Ascending aorta (tissue), 2 donors: Measurements from ENCODE around the gene ARHGAP45. TPM values are rescaled to one million over a fixed set of nuclear protein-coding genes. Genes with fewer than 3 reads are reported as not detected.

Experiments used
- DNase-seq, 2 donors: peaks; one replicate each; pipeline ENCODE4 v3.0.0-alpha.2; 2019; ENCODE audit warnings: low spot score in 2 of 2
- H3K27ac ChIP-seq, 2 donors: fragments of 200-600 bp; sonication (generic); one replicate each; pipeline ENCODE4 v1.5.1; 2016 to 2017; ENCODE audit warnings: mild to moderate bottlenecking in 1 of 2
- H3K27me3 ChIP-seq: fragments of 200-600 bp; sonication (generic); one replicate; pipeline ENCODE4 v1.5.1; 2017
- H3K36me3 ChIP-seq, 2 donors: fragments of 200-600 bp; sonication (generic); one replicate each; pipeline ENCODE4 v1.5.1; 2016
- H3K4me1 ChIP-seq, 2 donors: fragments of 200-600 bp; sonication (generic); one replicate each; pipeline ENCODE4 v1.5.1; 2016 to 2017; ENCODE audit warnings: mild to moderate bottlenecking in 1 of 2
- H3K4me3 ChIP-seq, 2 donors: fragments of 200-600 bp; sonication (generic); one replicate each; pipeline ENCODE4 v1.5.1; 2016 to 2017; ENCODE audit warnings: mild to moderate bottlenecking in 1 of 2
- H3K9me3 ChIP-seq, 2 donors: fragments of 200-600 bp; sonication (generic); one replicate each; pipeline ENCODE4 v1.5.1; 2016
- CTCF ChIP-seq, 3 experiments: fragments of 200-600 bp in 2 of 3; fragments of 450-650 bp in 1 of 3; sonication (generic) in 2 of 3; IDR thresholded peaks; one replicate each; pipeline ENCODE4 v1.5.1; 2016 to 2019; ENCODE audit warnings: antibody characterized with exemption in 3 of 3, mild to moderate bottlenecking in 1 of 3, moderate library complexity in 1 of 3
- intact Hi-C: fragments of 100-400 bp; cut with DNase I; formaldehyde crosslinking; loops from one replicate; pipeline ENCODE4 v1.15.1; 2023
- total RNA-seq: library from RNA; depleted of rRNA; stranded (reverse); fragments of >200 nt; gene quantifications from one replicate; pipeline ENCODE4 v1.1.0, GENCODE V29; 2016

ARHGAP45 gene
- total RNA-seq, 1 donor from 2014 or later: 66.5 TPM

- intact Hi-C loops: no loop called here
- Histone ChIP-seq H3K9me3 (no peaks in the 10 kb centered on the region), H3K27me3 (no peaks in the 10 kb centered on the region), H3K4me1 (peaks cover 11 to 17% of the 10 kb centered on the region in 2 donors), H3K36me3 (peaks cover 37 to 39% of the 10 kb centered on the region in 2 donors), H3K27ac (no peak overlapping the region), H3K4me3 (no peak overlapping the region)
- no peak for TF ChIP-seq CTCF (IDR thresholded peaks at IDR 0.05)
- DNase-seq: no peak
Measured at GRCh38 chr19:1037621-1038064, 29.3 kb upstream of the ARHGAP45 start.

GRCh38 chr19:1038978-1039645 is 27.9 kb upstream of the ARHGAP45 start:
- no peak for DNase-seq
- Histone ChIP-seq H3K4me1 (peaks cover 11 to 17% of the 10 kb centered on the region in 2 donors), H3K27me3 (no peaks in the 10 kb centered on the region), H3K4me3 (peak overlapping the region in 1 of 2 donors; percentile 64), H3K27ac (peak overlapping the region in 1 of 2 donors; percentile 49), H3K36me3 (peaks cover 29 to 31% of the 10 kb centered on the region in 2 donors), H3K9me3 (no peaks in the 10 kb centered on the region)
- intact Hi-C loops: no loop called here
- no peak for TF ChIP-seq CTCF (IDR thresholded peaks at IDR 0.05)

- peaks cover 29 to 31% of the 10 kb centered on the region in 2 donors for H3K36me3 ChIP-seq
- no peak for TF ChIP-seq CTCF (IDR thresholded peaks at IDR 0.05)
- H3K4me1 ChIP-seq: peaks cover 11 to 17% of the 10 kb centered on the region in 2 donors
- H3K9me3 ChIP-seq: no peaks in the 10 kb centered on the region
- peak within 1 kb of the TSS; percentile 54 to 64 for H3K4me3 ChIP-seq
- peak within 1 kb of the TSS in 1 of 2 donors; percentile 49 for H3K27ac ChIP-seq
- peak; percentile 89 to 98 for DNase-seq
- H3K27me3 ChIP-seq: no peaks in the 10 kb centered on the region
- intact Hi-C loops: loop anchor here (1.0 to 2.0 kb wide), 2 partner anchors 13 to 55 kb away; partner anchors contain the start of genes CNN2 and POLR2E
Measured at GRCh38 chr19:1039646-1040475, 27.1 kb upstream of the ARHGAP45 start, which contains the start of gene ABCA7. TSS of gene ABCA7 (plus strand) at chr19:1040107. CDS start at chr19:1041362, 1,255 bp downstream.

GRCh38 chr19:1040476-1041271 is 26.3 kb upstream of the ARHGAP45 start:
- intact Hi-C loops: loop anchor here (1.0 to 2.0 kb wide), 2 partner anchors 14 to 55 kb away; partner anchors contain the start of genes CNN2 and POLR2E
- TF ChIP-seq CTCF (IDR thresholded peaks at IDR 0.05): no peak
- H3K27ac ChIP-seq: no peak overlapping the region
- peaks cover 22 to 25% of the 10 kb centered on the region in 2 donors for H3K36me3 ChIP-seq
- H3K9me3 ChIP-seq: no peaks in the 10 kb centered on the region
- peak; percentile 64 to 91 for DNase-seq
- peak overlapping the region; percentile 54 to 64 for H3K4me3 ChIP-seq
- H3K27me3 ChIP-seq: no peaks in the 10 kb centered on the region
- H3K4me1 ChIP-seq: peaks cover 11 to 17% of the 10 kb centered on the region in 2 donors

- TF ChIP-seq CTCF (IDR thresholded peaks at IDR 0.05): no peak
- H3K27ac ChIP-seq: no peak overlapping the region
- intact Hi-C loops: loop anchor here (2.0 kb wide), 1 partner anchor 15 kb away; the partner anchor contains the start of gene CNN2
- H3K4me3 ChIP-seq: peak overlapping the region; percentile 54 to 64
- H3K27me3 ChIP-seq: no peaks in the 10 kb centered on the region
- H3K36me3 ChIP-seq: peaks cover 15 to 18% of the 10 kb centered on the region in 2 donors
- H3K4me1 ChIP-seq: peaks cover 11 to 17% of the 10 kb centered on the region in 2 donors
- no peaks in the 10 kb centered on the region for H3K9me3 ChIP-seq
- no peak for DNase-seq
Measured at GRCh38 chr19:1041272-1041834, 25.6 kb upstream of the ARHGAP45 start.
